HepG2 (cell line): ENCODE results near the gene CACNA1H.

Experiments used
- KAT7 ChIP-seq: IDR thresholded peaks from 2 replicates; pipeline ENCODE4 v1.6.1; 2018; ENCODE audit warnings: borderline replicate concordance, missing compliant biosample characterization
- POLR2A ChIP-seq, 2 experiments: IDR thresholded peaks; 2 replicates each; pipeline ENCODE4 v1.6.1; 2011; ENCODE audit warnings: low read depth in 2 of 2, low read length in 2 of 2, mild to moderate bottlenecking in 1 of 2, moderate library complexity in 1 of 2; ENCODE audit not compliant: insufficient read depth in 1 of 2
- POLR2AphosphoS5 ChIP-seq: IDR thresholded peaks from 2 replicates; pipeline ENCODE4 v1.6.1; 2012; ENCODE audit warnings: low read depth, low read length
- TRIM22 ChIP-seq: fragments of 450-650 bp; IDR thresholded peaks from 2 replicates; pipeline ENCODE4 v1.6.1; 2017
- ZNF691 ChIP-seq: sonication (generic); formaldehyde crosslinking; IDR thresholded peaks from 2 replicates; pipeline ENCODE4 v1.4.0; 2020; ENCODE audit warnings: missing genetic modification reagents, low read depth, mild to moderate bottlenecking, borderline replicate concordance
- ZNF891 ChIP-seq: sonication (generic); formaldehyde crosslinking; IDR thresholded peaks from 2 replicates; pipeline ENCODE4 v1.5.0; 2020; ENCODE audit warnings: mild to moderate bottlenecking, missing genetic modification reagents

GRCh38 chr16:1259760-1260068, 106.8 kb downstream of the CACNA1H start:
- TF ChIP-seq ZNF691 = no peak
- TF ChIP-seq POLR2AphosphoS5 = no peak
- no peak for TF ChIP-seq KAT7 (CRISPR knock-in tag)
- TF ChIP-seq ZNF891 (CRISPR knock-in tag) = no peak
- TF ChIP-seq POLR2A (IDR thresholded peaks at IDR 0.05; ENCODE audit: insufficient read depth in 1 of 2, low read depth in 2 of 2, low read length in 2 of 2) = no peak
- no peak for TF ChIP-seq TRIM22
